ENCODE data around the gene PTOV1.
A peak's percentile ranks its signal among the peaks of the same experiment; 100 is the strongest.

The PTOV1 gene

GRCh38 chr19:49807904-49808675, 42.9 kb upstream of the PTOV1 start:
- FAIRE-seq (peak; percentile 33), DNase-seq (ENCODE audit: insufficient read length, low spot score) (no peak)
- TF ChIP-seq POLR2A (IDR thresholded peaks at IDR 0.05; ENCODE audit: low read depth, low read length) (no peak), TAF1 (IDR thresholded peaks at IDR 0.05; ENCODE audit: low read depth, low read length) (no peak), PAX5 (IDR thresholded peaks at IDR 0.05; ENCODE audit: insufficient read depth, low read length, severe bottlenecking) (no peak), POLR2AphosphoS5 (IDR thresholded peaks at IDR 0.05; ENCODE audit: low read depth, low read length) (no peak), SPI1 (IDR thresholded peaks at IDR 0.05; ENCODE audit: low read depth, low read length) (no peak), POU2F2 (IDR thresholded peaks at IDR 0.05; ENCODE audit: low read depth, low read length) (no peak)

DNA sequence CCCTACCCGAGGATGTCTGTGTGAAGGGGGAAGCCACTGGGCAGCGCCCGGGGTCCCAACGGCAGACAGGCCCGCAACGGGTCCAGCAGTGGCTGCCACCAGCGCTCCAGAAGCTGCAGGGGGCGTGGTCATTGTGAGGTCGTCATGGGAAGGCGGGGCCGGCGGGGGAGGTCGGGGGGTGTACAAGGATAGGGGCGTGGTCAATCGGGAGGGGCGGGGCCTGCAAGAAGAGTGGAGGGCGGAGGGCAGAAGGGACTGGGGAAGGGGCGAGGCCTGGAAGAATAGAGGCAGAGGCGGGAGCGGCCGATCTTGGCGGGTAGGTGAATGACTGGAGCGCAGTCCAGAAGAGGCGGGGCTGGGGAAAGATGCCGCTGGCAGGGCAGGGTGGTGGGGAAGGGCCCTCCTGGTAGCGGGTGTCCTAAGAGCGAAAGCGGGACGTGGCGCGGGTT, 42.2 kb upstream of the PTOV1 start:
- DNase-seq (ENCODE audit: insufficient read length, low spot score) (peak; percentile 89), FAIRE-seq (peak; percentile 61)
- TF ChIP-seq POLR2A (IDR thresholded peaks at IDR 0.05; ENCODE audit: low read depth, low read length) (no peak), POU2F2 (IDR thresholded peaks at IDR 0.05; ENCODE audit: low read depth, low read length) (0 out of 2 replicates have a peak, but pooled peaks have one; percentile 3)

GRCh38 chr19:49809160-49809940, 41.6 kb upstream of the PTOV1 start:
- FAIRE-seq (peak; percentile 50), DNase-seq (ENCODE audit: insufficient read length, low spot score) (no peak)
- TF ChIP-seq POLR2A (IDR thresholded peaks at IDR 0.05; ENCODE audit: low read depth, low read length) = no peak
- TF ChIP-seq POLR2AphosphoS5 (IDR thresholded peaks at IDR 0.05; ENCODE audit: low read depth, low read length) = no peak
- no peak for TF ChIP-seq SPI1 (IDR thresholded peaks at IDR 0.05; ENCODE audit: low read depth, low read length)
- TF ChIP-seq PAX5 (IDR thresholded peaks at IDR 0.05; ENCODE audit: insufficient read depth, low read length, severe bottlenecking) = no peak

- DNase-seq (ENCODE audit: insufficient read length, low spot score) = no peak
- FAIRE-seq = no peak
- TF ChIP-seq PAX5 (IDR thresholded peaks at IDR 0.05; ENCODE audit: insufficient read depth, low read length, severe bottlenecking) (no peak), POLR2A (IDR thresholded peaks at IDR 0.05; ENCODE audit: low read depth, low read length) (no peak), SPI1 (IDR thresholded peaks at IDR 0.05; ENCODE audit: low read depth, low read length) (no peak), POU2F2 (IDR thresholded peaks at IDR 0.05; ENCODE audit: low read depth, low read length) (no peak), POLR2AphosphoS5 (IDR thresholded peaks at IDR 0.05; ENCODE audit: low read depth, low read length) (no peak), TAF1 (IDR thresholded peaks at IDR 0.05; ENCODE audit: low read depth, low read length) (no peak)
Measured at GRCh38 chr19:49809941-49810389, 41.0 kb upstream of the PTOV1 start.

GRCh38 chr19:49811328-49811727, 39.6 kb upstream of the PTOV1 start:
- DNase-seq (ENCODE audit: insufficient read length, low spot score) (no peak), FAIRE-seq (no peak)
- TF ChIP-seq POLR2AphosphoS5 (IDR thresholded peaks at IDR 0.05; ENCODE audit: low read depth, low read length) (no peak), TAF1 (IDR thresholded peaks at IDR 0.05; ENCODE audit: low read depth, low read length) (no peak), POLR2A (IDR thresholded peaks at IDR 0.05; ENCODE audit: low read depth, low read length) (no peak), SPI1 (IDR thresholded peaks at IDR 0.05; ENCODE audit: low read depth, low read length) (no peak), PAX5 (IDR thresholded peaks at IDR 0.05; ENCODE audit: insufficient read depth, low read length, severe bottlenecking) (no peak), POU2F2 (IDR thresholded peaks at IDR 0.05; ENCODE audit: low read depth, low read length) (no peak)

GRCh38 chr19:49812452-49812996, 38.4 kb upstream of the PTOV1 start:
- FAIRE-seq (no peak), DNase-seq (ENCODE audit: insufficient read length, low spot score) (no peak)
- TF ChIP-seq POLR2A (IDR thresholded peaks at IDR 0.05; ENCODE audit: low read depth, low read length) (no peak), POLR2AphosphoS5 (IDR thresholded peaks at IDR 0.05; ENCODE audit: low read depth, low read length) (no peak), POU2F2 (IDR thresholded peaks at IDR 0.05; ENCODE audit: low read depth, low read length) (no peak)

- FAIRE-seq (peak; percentile 99), DNase-seq (ENCODE audit: insufficient read length, low spot score) (peak; percentile 81)
Measured at GRCh38 chr19:49812997-49813861, 37.7 kb upstream of the PTOV1 start, which contains the start of gene FUZ. Gene FUZ (minus strand): TSS chr19:49813292. CDS start chr19:49813106, 186 bp downstream.

DNA sequence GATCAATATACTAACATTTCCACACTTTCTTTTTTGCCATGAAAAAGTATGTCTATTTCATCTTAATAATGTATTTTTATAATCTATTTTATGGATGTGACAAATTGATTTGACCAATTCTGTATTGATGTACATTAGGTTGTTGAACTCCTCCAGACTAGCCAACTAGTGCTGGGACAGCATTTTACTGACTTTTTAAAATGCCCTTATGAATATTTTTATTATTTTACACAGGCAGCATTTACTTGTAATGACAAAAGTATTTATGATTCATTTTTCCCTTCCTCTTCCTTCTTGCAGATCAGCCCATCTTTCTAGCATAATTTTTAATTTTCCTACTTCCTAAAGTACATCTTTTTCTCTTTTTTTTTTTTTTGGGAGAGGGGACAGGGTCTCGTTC, 36.9 kb upstream of the PTOV1 start:
- no peak for FAIRE-seq
- DNase-seq (ENCODE audit: insufficient read length, low spot score) = no peak

More at GRCh38 chr19:49812997-49813861, 37.7 kb upstream of the PTOV1 start, which contains the start of gene FUZ:
- TF ChIP-seq SPI1 (IDR thresholded peaks at IDR 0.05; ENCODE audit: low read depth, low read length) = no peak
- TF ChIP-seq POU2F2 (IDR thresholded peaks at IDR 0.05; ENCODE audit: low read depth, low read length) = no peak
- TF ChIP-seq POLR2AphosphoS5 (IDR thresholded peaks at IDR 0.05; ENCODE audit: low read depth, low read length) = no peak; the same call in 1 of the 2 replicates
- TF ChIP-seq POLR2A (IDR thresholded peaks at IDR 0.05; ENCODE audit: low read depth, low read length) = peak; percentile 53; the same call in 1 of the 2 replicates
- no peak for TF ChIP-seq PAX5 (IDR thresholded peaks at IDR 0.05; ENCODE audit: insufficient read depth, low read length, severe bottlenecking)
- TF ChIP-seq TAF1 (IDR thresholded peaks at IDR 0.05; ENCODE audit: low read depth, low read length) = peak; percentile 57; the same call in 1 of the 2 replicates

More for the DNA sequence above, 36.9 kb upstream of the PTOV1 start:
- TF ChIP-seq PAX5 (IDR thresholded peaks at IDR 0.05; ENCODE audit: insufficient read depth, low read length, severe bottlenecking) (no peak), POLR2AphosphoS5 (IDR thresholded peaks at IDR 0.05; ENCODE audit: low read depth, low read length) (no peak), SPI1 (IDR thresholded peaks at IDR 0.05; ENCODE audit: low read depth, low read length) (no peak), POLR2A (IDR thresholded peaks at IDR 0.05; ENCODE audit: low read depth, low read length) (no peak), TAF1 (IDR thresholded peaks at IDR 0.05; ENCODE audit: low read depth, low read length) (no peak), POU2F2 (IDR thresholded peaks at IDR 0.05; ENCODE audit: low read depth, low read length) (no peak)

All from GM12891 (cell line).